DOHH2 (cell line): ENCODE results near the gene TBC1D25.

Experiments
- H3F3A ChIP-seq: fragments of 200-600 bp; sonication (generic), shearing (Covaris generic); 2 replicates; pipeline ENCODE4 v1.6.0; 2016; ENCODE audit warnings: antibody characterized with exemption, mild to moderate bottlenecking; ENCODE audit not compliant: control insufficient read depth, insufficient read depth
- H3K27ac ChIP-seq: fragments of 200-600 bp; sonication (generic); 2 replicates; pipeline ENCODE4 v1.5.1; 2014; ENCODE audit warnings: low read depth, mild to moderate bottlenecking, low read length, moderate library complexity
- H3K27me3 ChIP-seq: fragments of 200-600 bp; sonication (generic); 2 replicates; pipeline ENCODE4 v1.6.1; 2014; ENCODE audit warnings: mild to moderate bottlenecking, low read length, mixed read lengths; ENCODE audit not compliant: control insufficient read depth
- H3K36me3 ChIP-seq: fragments of 200-600 bp; sonication (generic); 2 replicates; pipeline ENCODE4 v1.6.1; 2014; ENCODE audit warnings: mild to moderate bottlenecking, low read length, moderate library complexity, mixed read lengths; ENCODE audit not compliant: control insufficient read depth
- H3K4me1 ChIP-seq: fragments of 200-600 bp; sonication (generic); 2 replicates; pipeline ENCODE4 v1.6.1; 2014; ENCODE audit warnings: mild to moderate bottlenecking, low read length, mixed read lengths; ENCODE audit not compliant: control insufficient read depth
- H3K4me2 ChIP-seq: fragments of 200-600 bp; sonication (generic); 2 replicates; pipeline ENCODE4 v1.6.0; 2014; ENCODE audit warnings: mild to moderate bottlenecking, low read length, moderate library complexity
- H3K4me3 ChIP-seq: fragments of 200-600 bp; sonication (generic); 2 replicates; pipeline ENCODE4 v1.5.1; 2014; ENCODE audit warnings: mild to moderate bottlenecking, low read length, mixed read lengths
- H3K79me2 ChIP-seq: fragments of 200-600 bp; sonication (generic); 2 replicates; pipeline ENCODE4 v1.6.1; 2014; ENCODE audit warnings: mild to moderate bottlenecking, low read length, mixed read lengths; ENCODE audit not compliant: control insufficient read depth
- H3K9me2 ChIP-seq: fragments of 200-600 bp; sonication (generic); replicated peaks from 2 replicates; pipeline ENCODE4 v1.6.1; 2014; ENCODE audit warnings: mild to moderate bottlenecking, low read length, mixed read lengths; ENCODE audit not compliant: control insufficient read depth
- H3K9me3 ChIP-seq: fragments of 200-600 bp; sonication (generic); 2 replicates; pipeline ENCODE4 v1.6.1; 2014; ENCODE audit warnings: antibody characterized with exemption, low read length, mixed read lengths; ENCODE audit not compliant: control insufficient read depth, insufficient read depth
- H4K20me1 ChIP-seq: fragments of 200-600 bp; sonication (generic); 2 replicates; pipeline ENCODE4 v1.6.0; 2014; ENCODE audit warnings: low read depth, mild to moderate bottlenecking, antibody characterized with exemption, low read length, moderate library complexity; ENCODE audit not compliant: control insufficient read depth, insufficient read depth
- EZH2phosphoT487 ChIP-seq: fragments of 200-600 bp; sonication (generic); IDR thresholded peaks from 2 replicates; pipeline ENCODE4 v1.6.1; 2017; ENCODE audit warnings: borderline replicate concordance, mild to moderate bottlenecking, antibody characterized with exemption, low read length, moderate library complexity, mixed read lengths
- TF ChIP-seq, protein P1 (sequence below): fragments of 200-600 bp; sonication (generic); IDR thresholded peaks from one replicate; pipeline ENCODE4 v1.5.1; 2014; ENCODE audit warnings: antibody characterized with exemption, mild to moderate bottlenecking, low read depth, low read length; ENCODE audit not compliant: poor library complexity, severe bottlenecking

Gene TBC1D25

DNA sequence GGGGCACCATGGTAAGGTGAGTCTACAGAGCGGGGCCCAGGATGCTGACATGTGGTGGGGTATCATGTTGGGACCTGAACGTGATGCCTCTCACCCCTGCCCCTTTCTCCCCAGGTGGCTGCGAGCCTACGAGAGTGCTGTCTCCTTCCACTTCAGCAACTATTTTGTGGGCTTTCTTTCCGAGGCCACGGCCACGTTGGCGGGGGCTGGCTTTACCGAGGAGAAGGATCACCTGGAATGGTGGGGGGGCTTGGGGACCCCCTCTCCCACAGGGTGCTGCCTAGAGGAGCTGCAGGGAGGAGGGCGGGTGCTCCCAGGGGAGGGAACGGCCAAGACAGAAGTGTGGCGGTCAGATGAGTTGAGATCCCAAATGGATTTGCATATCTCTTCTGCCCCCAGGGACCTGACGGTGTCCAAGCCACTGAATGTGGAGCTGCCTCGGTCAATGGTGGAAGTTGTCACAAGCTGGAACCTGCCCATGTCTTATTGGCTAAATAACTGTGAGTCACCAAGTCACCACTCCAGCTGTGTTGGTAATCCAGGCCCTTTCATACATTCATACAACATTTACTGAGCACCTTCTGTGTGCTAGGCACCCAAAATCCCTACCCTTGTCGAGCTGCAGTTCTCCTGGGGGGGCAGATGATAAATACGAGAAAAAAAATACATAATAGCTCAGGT is 25.2 kb upstream of the TBC1D25 start:
- Histone ChIP-seq H3F3A (no peaks in the 10 kb centered on the region; the same call in 1 of the 2 replicates), H3K4me3 (no peak overlapping the region), H3K4me2 (peak overlapping the region; percentile 19), H3K9me2 (no peaks in the 10 kb centered on the region), H3K27me3 (no peaks in the 10 kb centered on the region), H4K20me1 (no peaks in the 10 kb centered on the region), H3K27ac (no peak overlapping the region), H3K36me3 (no peaks in the 10 kb centered on the region), H3K79me2 (no peaks in the 10 kb centered on the region), H3K4me1 (peaks cover 23% of the 10 kb centered on the region), H3K9me3 (no peaks in the 10 kb centered on the region)
- TF ChIP-seq, protein P1, sequence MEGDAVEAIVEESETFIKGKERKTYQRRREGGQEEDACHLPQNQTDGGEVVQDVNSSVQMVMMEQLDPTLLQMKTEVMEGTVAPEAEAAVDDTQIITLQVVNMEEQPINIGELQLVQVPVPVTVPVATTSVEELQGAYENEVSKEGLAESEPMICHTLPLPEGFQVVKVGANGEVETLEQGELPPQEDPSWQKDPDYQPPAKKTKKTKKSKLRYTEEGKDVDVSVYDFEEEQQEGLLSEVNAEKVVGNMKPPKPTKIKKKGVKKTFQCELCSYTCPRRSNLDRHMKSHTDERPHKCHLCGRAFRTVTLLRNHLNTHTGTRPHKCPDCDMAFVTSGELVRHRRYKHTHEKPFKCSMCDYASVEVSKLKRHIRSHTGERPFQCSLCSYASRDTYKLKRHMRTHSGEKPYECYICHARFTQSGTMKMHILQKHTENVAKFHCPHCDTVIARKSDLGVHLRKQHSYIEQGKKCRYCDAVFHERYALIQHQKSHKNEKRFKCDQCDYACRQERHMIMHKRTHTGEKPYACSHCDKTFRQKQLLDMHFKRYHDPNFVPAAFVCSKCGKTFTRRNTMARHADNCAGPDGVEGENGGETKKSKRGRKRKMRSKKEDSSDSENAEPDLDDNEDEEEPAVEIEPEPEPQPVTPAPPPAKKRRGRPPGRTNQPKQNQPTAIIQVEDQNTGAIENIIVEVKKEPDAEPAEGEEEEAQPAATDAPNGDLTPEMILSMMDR = no peak
- no peak for TF ChIP-seq EZH2phosphoT487

- TF ChIP-seq, protein P1 = no peak
- TF ChIP-seq EZH2phosphoT487 = no peak
- Histone ChIP-seq H3K27ac (no peak overlapping the region), H3K4me1 (peaks cover 26% of the 10 kb centered on the region)
Measured at GRCh38 chrX:48514868-48515460, 24.6 kb upstream of the TBC1D25 start.

DNA sequence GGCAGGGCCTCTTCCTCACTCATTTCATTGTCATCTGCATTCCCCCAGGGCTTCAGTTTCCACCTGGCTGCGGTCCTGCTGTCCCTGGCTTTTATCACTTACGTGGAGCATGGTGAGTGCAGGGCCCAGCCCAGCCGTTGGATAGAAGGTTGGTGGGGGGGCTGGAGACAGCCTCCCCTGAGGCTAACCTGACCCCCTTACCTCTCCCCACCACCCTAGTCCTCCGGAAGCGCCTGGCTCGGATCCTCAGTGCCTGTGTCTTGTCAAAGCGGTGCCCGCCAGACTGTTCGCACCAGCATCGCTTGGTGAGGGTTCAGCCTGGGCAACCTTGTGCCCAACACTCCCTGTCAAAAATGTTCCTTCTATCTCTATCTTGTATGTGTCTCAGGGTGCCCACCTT is 23.7 kb upstream of the TBC1D25 start:
- H3K4me1 ChIP-seq = peaks cover 35% of the 10 kb centered on the region
- no peaks in the 10 kb centered on the region; the same call in 1 of the 2 replicates for H3F3A ChIP-seq
- H3K79me2 ChIP-seq = no peaks in the 10 kb centered on the region
- no peaks in the 10 kb centered on the region for H3K36me3 ChIP-seq
- H3K4me2 ChIP-seq = no peak overlapping the region
- H4K20me1 ChIP-seq = no peaks in the 10 kb centered on the region
- no peaks in the 10 kb centered on the region for H3K9me3 ChIP-seq
- H3K27ac ChIP-seq = no peak overlapping the region
- TF ChIP-seq EZH2phosphoT487 = no peak
- no peaks in the 10 kb centered on the region for H3K9me2 ChIP-seq
- no peaks in the 10 kb centered on the region for H3K27me3 ChIP-seq
- no peak overlapping the region for H3K4me3 ChIP-seq

More at GRCh38 chrX:48514868-48515460, 24.6 kb upstream of the TBC1D25 start:
- Histone ChIP-seq H3K27me3 (no peaks in the 10 kb centered on the region), H3K9me2 (no peaks in the 10 kb centered on the region), H3K36me3 (no peaks in the 10 kb centered on the region), H3K4me2 (no peak overlapping the region), H3F3A (no peaks in the 10 kb centered on the region; the same call in 1 of the 2 replicates), H3K79me2 (no peaks in the 10 kb centered on the region), H3K9me3 (no peaks in the 10 kb centered on the region), H4K20me1 (no peaks in the 10 kb centered on the region), H3K4me3 (no peak overlapping the region)

GRCh38 chrX:48516285-48516684 is 23.2 kb upstream of the TBC1D25 start:
- no peak overlapping the region for H3K4me3 ChIP-seq
- no peak overlapping the region for H3K4me2 ChIP-seq
- no peaks in the 10 kb centered on the region for H3K9me2 ChIP-seq
- H4K20me1 ChIP-seq = no peaks in the 10 kb centered on the region
- no peak overlapping the region for H3K27ac ChIP-seq
- peaks cover 39% of the 10 kb centered on the region for H3K4me1 ChIP-seq
- no peaks in the 10 kb centered on the region for H3K9me3 ChIP-seq
- H3K27me3 ChIP-seq = no peaks in the 10 kb centered on the region
- no peaks in the 10 kb centered on the region for H3K36me3 ChIP-seq
- H3K79me2 ChIP-seq = no peaks in the 10 kb centered on the region
- H3F3A ChIP-seq = no peaks in the 10 kb centered on the region; the same call in 1 of the 2 replicates
- TF ChIP-seq, protein P1 = no peak
- TF ChIP-seq EZH2phosphoT487 = no peak
